Effector memory CD4-positive, alpha-beta T cell (primary cell): Measurements from ENCODE around the gene ATP13A1.
"Not testable (repeated sequence)": the region's sequence is repeated elsewhere in the genome, so short reads cannot be mapped to it uniquely, and the experiment has no call there.

Experiments used
- DNase-seq, 3 donors: peaks; one replicate each; pipeline ENCODE4 v3.0.0-alpha.2; 2020
- H3K27ac ChIP-seq: 2 replicates; pipeline ENCODE4 v1.7.0; 2013; ENCODE audit warnings: mild to moderate bottlenecking, low read length, moderate library complexity; ENCODE audit not compliant: insufficient read depth, poor library complexity, severe bottlenecking
- H3K27me3 ChIP-seq: replicated peaks from 2 replicates; pipeline ENCODE4 v1.7.0; 2013; ENCODE audit warnings: mild to moderate bottlenecking, low read length; ENCODE audit not compliant: insufficient read depth, control insufficient read depth, poor library complexity, severe bottlenecking
- H3K36me3 ChIP-seq: 2 replicates; pipeline ENCODE4 v1.7.0; 2013; ENCODE audit warnings: mild to moderate bottlenecking, low read length, moderate library complexity; ENCODE audit not compliant: control insufficient read depth, insufficient read depth
- H3K4me1 ChIP-seq: 2 replicates; pipeline ENCODE4 v1.7.0; 2013; ENCODE audit warnings: low read length, mild to moderate bottlenecking; ENCODE audit not compliant: control insufficient read depth, insufficient read depth, poor library complexity, severe bottlenecking
- H3K4me3 ChIP-seq: 2 replicates; pipeline ENCODE4 v1.7.0; 2013; ENCODE audit warnings: low read length, low read depth, mild to moderate bottlenecking; ENCODE audit not compliant: insufficient read depth, poor library complexity, severe bottlenecking
- H3K9me3 ChIP-seq: 2 replicates; pipeline ENCODE4 v1.7.0; 2013; ENCODE audit warnings: mild to moderate bottlenecking, low read length, moderate library complexity; ENCODE audit not compliant: control insufficient read depth

The ATP13A1 gene

GRCh38 chr19:19602713-19603324 lies 60.7 kb downstream of the ATP13A1 start:
- H3K4me3 ChIP-seq: no peak overlapping the region
- peaks cover 70% of the 10 kb centered on the region for H3K4me1 ChIP-seq
- no peaks in the 10 kb centered on the region for H3K36me3 ChIP-seq
- H3K27me3 ChIP-seq: no peaks in the 10 kb centered on the region
- no peak for DNase-seq
- peak overlapping the region; percentile 69 for H3K27ac ChIP-seq
- H3K9me3 ChIP-seq: no peaks in the 10 kb centered on the region

GRCh38 chr19:19602136-19602712 lies 61.3 kb downstream of the ATP13A1 start:
- no peaks in the 10 kb centered on the region for H3K36me3 ChIP-seq
- DNase-seq: peak; percentile 49 to 61 (median 61)
- peaks cover 76% of the 10 kb centered on the region for H3K4me1 ChIP-seq
- H3K27me3 ChIP-seq: no peaks in the 10 kb centered on the region
- H3K27ac ChIP-seq: peak overlapping the region; percentile 69
- no peaks in the 10 kb centered on the region for H3K9me3 ChIP-seq
- peak overlapping the region; percentile 33 for H3K4me3 ChIP-seq

- no peak for DNase-seq
- Histone ChIP-seq H3K27me3 (no peaks in the 10 kb centered on the region), H3K27ac (peak overlapping the region; percentile 69), H3K4me3 (no peak overlapping the region), H3K4me1 (peaks cover 70% of the 10 kb centered on the region), H3K36me3 (no peaks in the 10 kb centered on the region), H3K9me3 (no peaks in the 10 kb centered on the region)
Measured at GRCh38 chr19:19600793-19601330, 62.6 kb downstream of the ATP13A1 start.

GRCh38 chr19:19598728-19599451 lies 64.6 kb downstream of the ATP13A1 start:
- not testable (repeated sequence) for H3K9me3 ChIP-seq, H3K27me3 ChIP-seq, H3K4me3 ChIP-seq, H3K36me3 ChIP-seq
- Histone ChIP-seq H3K4me1 (peaks cover 65% of the 10 kb centered on the region), H3K27ac (peak overlapping the region; percentile 97)
- DNase-seq: peak; percentile 58 to 66 (median 66)

GRCh38 chr19:19597809-19598306 lies 65.6 kb downstream of the ATP13A1 start:
- Histone ChIP-seq H3K36me3 (no peaks in the 10 kb centered on the region), H3K9me3 (no peaks in the 10 kb centered on the region), H3K27me3 (no peaks in the 10 kb centered on the region), H3K4me3 (no peak overlapping the region), H3K27ac (peak overlapping the region; percentile 97), H3K4me1 (peaks cover 57% of the 10 kb centered on the region)
- peak; percentile 57 to 62 (median 61) for DNase-seq
